ENCODE measurements around the gene UROC1.

Gene UROC1

GRCh38 chr3:126465928-126466544 is 51.5 kb downstream of the UROC1 start:
- Histone ChIP-seq H3K4me1 (ENCODE audit: insufficient read depth, low read length, poor library complexity, severe bottlenecking) (peaks cover 38% of the 10 kb centered on the region), H3K9me3 (ENCODE audit: insufficient read depth, low read depth, low read length) (no peaks in the 10 kb centered on the region), H3K4me3 (ENCODE audit: low read length, poor library complexity, severe bottlenecking) (no peak overlapping the region), H2AFZ (ENCODE audit: low read length) (no peak overlapping the region), H4K20me1 (ENCODE audit: insufficient read depth, low read length, poor library complexity, severe bottlenecking) (peaks cover 68% of the 10 kb centered on the region), H3K27me3 (ENCODE audit: insufficient read depth, low read length, poor library complexity, severe bottlenecking) (no peaks in the 10 kb centered on the region), H3K4me2 (ENCODE audit: low read depth, low read length, poor library complexity, severe bottlenecking) (no peak overlapping the region), H3F3A (ENCODE audit: low read depth) (no peaks in the 10 kb centered on the region), H3K9me2 (replicated peaks; ENCODE audit: low read depth, low read length) (no peaks in the 10 kb centered on the region), H3K36me3 (ENCODE audit: insufficient read depth, low read length) (peaks cover 91% of the 10 kb centered on the region), H3K79me2 (ENCODE audit: insufficient read depth, low read length) (peaks cover 92% of the 10 kb centered on the region), H3K9ac (ENCODE audit: low read depth, low read length, poor library complexity, severe bottlenecking) (no peak overlapping the region)
- no peak for TF ChIP-seq EZH2phosphoT487 (IDR thresholded peaks at IDR 0.05; ENCODE audit: borderline replicate concordance)
- TF ChIP-seq CTCF (conservative IDR thresholded peaks at IDR 0.05; ENCODE audit: low read length) = no peak

GRCh38 chr3:126464997-126465396 is 52.6 kb downstream of the UROC1 start:
- peaks cover 68% of the 10 kb centered on the region for H4K20me1 ChIP-seq (ENCODE audit: insufficient read depth, low read length, poor library complexity, severe bottlenecking)
- no peak overlapping the region for H3K4me2 ChIP-seq (ENCODE audit: low read depth, low read length, poor library complexity, severe bottlenecking)
- H3K9ac ChIP-seq (ENCODE audit: low read depth, low read length, poor library complexity, severe bottlenecking) = no peak overlapping the region
- H3K4me3 ChIP-seq (ENCODE audit: low read length, poor library complexity, severe bottlenecking) = no peak overlapping the region
- no peaks in the 10 kb centered on the region for H3K9me2 ChIP-seq (replicated peaks; ENCODE audit: low read depth, low read length)
- H3F3A ChIP-seq (ENCODE audit: low read depth) = no peaks in the 10 kb centered on the region
- no peaks in the 10 kb centered on the region for H3K9me3 ChIP-seq (ENCODE audit: insufficient read depth, low read depth, low read length)
- no peaks in the 10 kb centered on the region for H3K27me3 ChIP-seq (ENCODE audit: insufficient read depth, low read length, poor library complexity, severe bottlenecking)
- no peak overlapping the region for H2AFZ ChIP-seq (ENCODE audit: low read length)
- TF ChIP-seq EZH2phosphoT487 (IDR thresholded peaks at IDR 0.05; ENCODE audit: borderline replicate concordance) = no peak
- no peak for TF ChIP-seq CTCF (conservative IDR thresholded peaks at IDR 0.05; ENCODE audit: low read length)
- H3K79me2 ChIP-seq (ENCODE audit: insufficient read depth, low read length) = peaks cover 90% of the 10 kb centered on the region
- H3K36me3 ChIP-seq (ENCODE audit: insufficient read depth, low read length) = peaks cover 89% of the 10 kb centered on the region; the same call in 1 of the 2 replicates
- H3K4me1 ChIP-seq (ENCODE audit: insufficient read depth, low read length, poor library complexity, severe bottlenecking) = peaks cover 29% of the 10 kb centered on the region

GRCh38 chr3:126464494-126464893 is 53.1 kb downstream of the UROC1 start:
- H3K9me3 ChIP-seq (ENCODE audit: insufficient read depth, low read depth, low read length) = no peaks in the 10 kb centered on the region
- H3F3A ChIP-seq (ENCODE audit: low read depth) = no peaks in the 10 kb centered on the region
- no peak overlapping the region for H3K4me2 ChIP-seq (ENCODE audit: low read depth, low read length, poor library complexity, severe bottlenecking)
- TF ChIP-seq CTCF (conservative IDR thresholded peaks at IDR 0.05; ENCODE audit: low read length) (no peak), EZH2phosphoT487 (IDR thresholded peaks at IDR 0.05; ENCODE audit: borderline replicate concordance) (no peak)
- peaks cover 90% of the 10 kb centered on the region for H3K79me2 ChIP-seq (ENCODE audit: insufficient read depth, low read length)
- peaks cover 68% of the 10 kb centered on the region for H4K20me1 ChIP-seq (ENCODE audit: insufficient read depth, low read length, poor library complexity, severe bottlenecking)
- peaks cover 89% of the 10 kb centered on the region; the same call in 1 of the 2 replicates for H3K36me3 ChIP-seq (ENCODE audit: insufficient read depth, low read length)
- H3K4me3 ChIP-seq (ENCODE audit: low read length, poor library complexity, severe bottlenecking) = no peak overlapping the region
- no peaks in the 10 kb centered on the region for H3K9me2 ChIP-seq (replicated peaks; ENCODE audit: low read depth, low read length)
- H2AFZ ChIP-seq (ENCODE audit: low read length) = no peak overlapping the region
- no peaks in the 10 kb centered on the region for H3K27me3 ChIP-seq (ENCODE audit: insufficient read depth, low read length, poor library complexity, severe bottlenecking)
- no peak overlapping the region for H3K9ac ChIP-seq (ENCODE audit: low read depth, low read length, poor library complexity, severe bottlenecking)
- H3K4me1 ChIP-seq (ENCODE audit: insufficient read depth, low read length, poor library complexity, severe bottlenecking) = peaks cover 24% of the 10 kb centered on the region

Data from Loucy (cell line).